ENCODE results near the gene RRAGD. TPM values are rescaled to one million over a fixed set of nuclear protein-coding genes. Genes with fewer than 3 reads are reported as not detected.

RRAGD gene
- total RNA-seq, 1 donor from 2014 or later, result 9.5 TPM

- intact Hi-C loops (cut with micrococcal nuclease), result loop anchor here (5.0 to 10.0 kb wide), 4 partner anchors 438 to 1016 kb away; partner anchors contain the start of gene MDN1
Measured at GRCh38 chr6:89379281-89379680, 32.8 kb downstream of the RRAGD start.

GRCh38 chr6:89378628-89379027, 33.4 kb downstream of the RRAGD start:
- intact Hi-C loops (cut with micrococcal nuclease), result loop anchor here (5.0 to 10.0 kb wide), 4 partner anchors 439 to 1016 kb away; partner anchors contain the start of gene MDN1

- intact Hi-C loops (cut with micrococcal nuclease), result loop anchor here (1.0 to 10.0 kb wide), 14 partner anchors 23 to 1019 kb away; partner anchors contain the start of genes LYRM2, MDN1, PNRC1 and RNGTT
Measured at GRCh38 chr6:89375427-89376267, 36.4 kb downstream of the RRAGD start.

GRCh38 chr6:89372506-89372901, 39.6 kb downstream of the RRAGD start:
- intact Hi-C loops (cut with micrococcal nuclease), result loop anchor here (1.0 to 10.0 kb wide), 15 partner anchors 12 to 1215 kb away; partner anchors contain the start of genes CASP8AP2 and MAP3K7

GRCh38 chr6:89371849-89372505, 40.1 kb downstream of the RRAGD start:
- intact Hi-C loops (cut with micrococcal nuclease), result loop anchor here (1.0 to 10.0 kb wide), 15 partner anchors 12 to 1215 kb away; partner anchors contain the start of genes CASP8AP2 and MAP3K7

GRCh38 chr6:89368999-89369398, 43.1 kb downstream of the RRAGD start:
- intact Hi-C loops (cut with micrococcal nuclease), result loop anchor here (1.0 kb wide), 3 partner anchors 9 to 387 kb away; no protein-coding TSS in a partner anchor

GRCh38 chr6:89368107-89368506, 44.0 kb downstream of the RRAGD start:
- intact Hi-C loops (cut with micrococcal nuclease), result loop anchor here (1.0 kb wide), 3 partner anchors 8 to 386 kb away; no protein-coding TSS in a partner anchor

GRCh38 chr6:89364586-89364985, 47.5 kb downstream of the RRAGD start:
- intact Hi-C loops (cut with micrococcal nuclease), result no loop called here

- intact Hi-C loops (cut with micrococcal nuclease), result no loop called here
Measured at GRCh38 chr6:89361171-89361570, 50.9 kb downstream of the RRAGD start.

- intact Hi-C loops (cut with micrococcal nuclease), result loop anchor here (1.0 kb wide), 3 partner anchors 8 to 12 kb away; partner anchors contain the start of gene UBE2J1
Measured at GRCh38 chr6:89360415-89360999, 51.6 kb downstream of the RRAGD start.

- intact Hi-C loops (cut with micrococcal nuclease), result loop anchor here (5.0 to 10.0 kb wide), 3 partner anchors 122 to 1765 kb away; partner anchors contain the start of gene ORC3
Measured at GRCh38 chr6:89359561-89359960, 52.5 kb downstream of the RRAGD start.

- intact Hi-C loops (cut with micrococcal nuclease), result loop anchor here (5.0 to 10.0 kb wide), 3 partner anchors 120 to 1763 kb away; partner anchors contain the start of gene ORC3
Measured at GRCh38 chr6:89357390-89357789, 54.7 kb downstream of the RRAGD start.

- intact Hi-C loops (cut with micrococcal nuclease), result loop anchor here (5.0 to 10.0 kb wide), 3 partner anchors 119 to 1762 kb away; partner anchors contain the start of gene ORC3
Measured at GRCh38 chr6:89356642-89357170, 55.4 kb downstream of the RRAGD start.

GRCh38 chr6:89355511-89356194, 56.4 kb downstream of the RRAGD start:
- intact Hi-C loops (cut with micrococcal nuclease), result loop anchor here (5.0 to 10.0 kb wide), 3 partner anchors 118 to 1761 kb away; partner anchors contain the start of gene ORC3

GRCh38 chr6:89353702-89354392, 58.2 kb downstream of the RRAGD start:
- intact Hi-C loops (cut with micrococcal nuclease), result loop anchor here (1.0 to 10.0 kb wide), 7 partner anchors 72 to 1759 kb away; partner anchors contain the start of genes AKIRIN2, MAP3K7, ORC3 and PM20D2

- intact Hi-C loops (cut with micrococcal nuclease), result loop anchor here (1.0 to 10.0 kb wide), 7 partner anchors 71 to 1758 kb away; partner anchors contain the start of genes AKIRIN2, MAP3K7, ORC3 and PM20D2
Measured at GRCh38 chr6:89353118-89353556, 58.9 kb downstream of the RRAGD start.

GRCh38 chr6:89352278-89353117, 59.6 kb downstream of the RRAGD start, which contains the start of gene UBE2J1:
Gene UBE2J1, minus strand, starts transcription at chr6:89352722. Its CDS starts 153 bp downstream, at chr6:89352569.
- intact Hi-C loops (cut with micrococcal nuclease), result loop anchor here (1.0 to 10.0 kb wide), 11 partner anchors 8 to 1758 kb away; partner anchors contain the start of genes AKIRIN2, MAP3K7, ORC3 and PM20D2
